ENCODE results near the gene LINS1. TPM values are rescaled to one million over a fixed set of nuclear protein-coding genes. Genes with fewer than 3 reads are reported as not detected.

Gene LINS1
- total RNA-seq, 1 donor from 2014 or later: 14.5 TPM

DNA sequence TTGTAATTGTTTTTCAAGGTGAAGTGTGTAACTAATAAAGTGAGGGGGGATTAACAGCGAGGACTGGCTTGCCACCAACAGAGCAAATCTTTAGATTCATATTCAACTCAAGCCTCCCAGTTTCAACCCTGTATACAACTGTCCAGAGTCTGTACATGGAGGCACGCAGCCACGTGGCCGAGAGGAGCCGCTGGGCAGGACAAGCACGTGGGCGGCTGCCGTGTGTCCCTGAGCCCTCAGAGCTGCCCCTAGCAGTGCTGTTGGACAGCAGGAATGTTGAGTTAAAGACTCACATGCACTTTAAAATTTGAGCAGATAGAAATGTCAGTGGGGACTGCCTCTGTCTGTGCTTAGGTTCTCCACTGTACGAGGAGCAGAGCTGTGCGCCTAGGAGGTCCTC, 29.8 kb upstream of the LINS1 start:
- Histone ChIP-seq H3K9me3 (no peaks in the 10 kb centered on the region), H3K27ac (no peak overlapping the region), H3K27me3 (no peaks in the 10 kb centered on the region), H3K36me3 (peaks cover 0 to 13% of the 10 kb centered on the region in 2 donors), H3K4me3 (no peak overlapping the region), H3K4me1 (no peaks in the 10 kb centered on the region)
- TF ChIP-seq POLR2A (IDR thresholded peaks at IDR 0.05): no peak
- no peak for TF ChIP-seq CTCF (IDR thresholded peaks at IDR 0.05)
- TF ChIP-seq POLR2AphosphoS5 (IDR thresholded peaks at IDR 0.05; ENCODE audit: insufficient read depth in 1 of 2, low read depth in 1 of 2): no peak
- intact Hi-C loops (cut with DNase I): no loop called here
- no peak for DNase-seq (ENCODE audit: extremely low spot score in 2 of 2)

GRCh38 chr15:100628746-100629145, 26.8 kb upstream of the LINS1 start:
- intact Hi-C loops (cut with DNase I): loop anchor here (5.0 kb wide), 2 partner anchors 244 to 379 kb away; no protein-coding TSS in a partner anchor
- Histone ChIP-seq H3K4me3 (no peak overlapping the region), H3K27ac (peak overlapping the region; percentile 61), H3K27me3 (no peaks in the 10 kb centered on the region), H3K9me3 (no peaks in the 10 kb centered on the region), H3K36me3 (peaks cover 0 to 13% of the 10 kb centered on the region in 2 donors), H3K4me1 (peaks cover under 1% of the 10 kb centered on the region)
- DNase-seq (ENCODE audit: extremely low spot score in 2 of 2): no peak
- TF ChIP-seq CTCF (IDR thresholded peaks at IDR 0.05): no peak
- TF ChIP-seq POLR2AphosphoS5 (IDR thresholded peaks at IDR 0.05; ENCODE audit: insufficient read depth in 1 of 2, low read depth in 1 of 2): peak in 1 of 2 donors; percentile 12
- TF ChIP-seq POLR2A (IDR thresholded peaks at IDR 0.05): no peak

DNA sequence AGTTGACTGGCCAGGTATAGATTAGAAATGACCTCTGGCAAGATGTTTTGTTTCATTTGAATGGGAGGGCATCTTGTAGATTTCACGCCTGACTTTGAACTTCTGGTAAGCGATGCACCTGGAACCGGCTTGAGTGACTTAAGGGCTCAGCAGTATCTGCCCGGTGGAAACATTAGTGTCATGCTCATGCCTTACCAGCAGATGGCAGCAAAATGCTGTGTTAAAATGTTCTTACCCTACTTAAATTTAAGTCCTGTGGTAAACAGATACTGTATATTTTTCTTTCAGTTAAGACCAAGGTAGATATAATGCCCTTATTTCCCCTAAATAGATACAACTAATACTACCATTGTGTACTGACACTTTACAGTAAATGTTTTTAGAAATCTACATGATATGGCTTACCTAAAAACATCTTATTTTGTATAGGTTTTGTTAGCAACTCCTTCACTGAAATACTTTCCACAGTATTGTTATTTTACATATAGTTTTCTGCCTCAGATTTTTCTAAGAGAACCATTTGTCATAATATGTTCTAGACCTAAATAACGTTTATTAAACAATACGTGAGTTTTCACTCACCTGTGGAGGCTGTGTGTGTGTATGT, 25.9 kb upstream of the LINS1 start:
- peak in 1 of 2 donors; percentile 31 for TF ChIP-seq POLR2AphosphoS5 (IDR thresholded peaks at IDR 0.05; ENCODE audit: insufficient read depth in 1 of 2, low read depth in 1 of 2)
- no peak for TF ChIP-seq POLR2A (IDR thresholded peaks at IDR 0.05)
- peak; percentile 84 to 93 (median 92) for TF ChIP-seq CTCF (IDR thresholded peaks at IDR 0.05)
- H3K36me3 ChIP-seq: peaks cover 0 to 13% of the 10 kb centered on the region in 2 donors
- no peaks in the 10 kb centered on the region for H3K27me3 ChIP-seq
- H3K4me3 ChIP-seq: no peak overlapping the region
- H3K9me3 ChIP-seq: no peaks in the 10 kb centered on the region
- no peak for DNase-seq (ENCODE audit: extremely low spot score in 2 of 2)
- peaks cover 9% of the 10 kb centered on the region for H3K4me1 ChIP-seq
- H3K27ac ChIP-seq: peak overlapping the region; percentile 61
- intact Hi-C loops (cut with DNase I): loop anchor here (5.0 kb wide), 2 partner anchors 244 to 379 kb away; no protein-coding TSS in a partner anchor

DNA sequence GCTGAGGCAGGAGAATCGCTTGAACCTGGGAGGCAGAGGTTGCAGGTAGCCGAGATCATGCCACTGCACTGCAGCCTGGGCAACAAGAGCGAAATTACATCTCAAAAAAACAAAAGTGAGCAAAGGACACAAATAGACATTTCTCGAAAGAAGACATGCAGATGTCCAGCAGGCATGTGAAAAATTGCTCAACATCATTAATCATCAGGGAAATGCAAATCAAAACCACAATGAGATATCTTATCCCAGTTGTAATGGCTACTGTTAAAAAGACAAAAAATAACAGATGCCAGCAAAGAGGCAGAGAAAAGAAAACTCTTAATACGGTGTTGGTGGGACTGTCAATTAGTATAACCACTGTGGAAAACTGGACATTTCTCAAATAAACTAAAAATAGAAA, 21.3 kb upstream of the LINS1 start:
- intact Hi-C loops (cut with DNase I): no loop called here
- Histone ChIP-seq H3K36me3 (peaks cover 0 to 6% of the 10 kb centered on the region in 2 donors), H3K27me3 (no peaks in the 10 kb centered on the region), H3K27ac (no peak overlapping the region), H3K4me3 (no peak overlapping the region), H3K4me1 (peaks cover 9% of the 10 kb centered on the region), H3K9me3 (no peaks in the 10 kb centered on the region)
- TF ChIP-seq CTCF (IDR thresholded peaks at IDR 0.05) (no peak), POLR2A (IDR thresholded peaks at IDR 0.05) (no peak), POLR2AphosphoS5 (IDR thresholded peaks at IDR 0.05; ENCODE audit: insufficient read depth in 1 of 2, low read depth in 1 of 2) (no peak)
- no peak for DNase-seq (ENCODE audit: extremely low spot score in 2 of 2)

DNA sequence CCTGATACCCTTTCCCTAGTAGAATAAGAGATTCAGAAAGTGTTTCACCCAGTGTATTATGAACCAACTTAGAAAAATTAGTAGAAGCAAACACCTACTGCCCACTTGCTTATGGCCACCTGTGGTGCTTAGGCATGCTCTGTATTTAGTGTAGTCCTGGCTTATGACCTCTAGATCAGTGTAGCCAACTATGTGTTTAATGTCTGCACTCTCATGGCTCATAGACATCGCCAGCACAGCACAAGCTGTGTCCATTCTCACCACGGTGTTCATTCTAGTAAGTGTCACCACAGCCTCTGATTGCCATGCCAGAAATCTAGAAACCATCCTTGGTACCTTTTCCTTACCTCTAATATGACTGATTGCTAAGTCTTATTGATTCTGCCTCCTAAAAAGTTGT, 14.7 kb upstream of the LINS1 start:
- Histone ChIP-seq H3K27me3 (no peaks in the 10 kb centered on the region), H3K4me3 (no peak overlapping the region), H3K4me1 (peaks cover 7% of the 10 kb centered on the region), H3K36me3 (peaks cover 0 to 28% of the 10 kb centered on the region in 2 donors), H3K9me3 (no peaks in the 10 kb centered on the region), H3K27ac (no peak overlapping the region)
- intact Hi-C loops (cut with DNase I): no loop called here
- no peak for TF ChIP-seq POLR2A (IDR thresholded peaks at IDR 0.05)
- no peak for TF ChIP-seq CTCF (IDR thresholded peaks at IDR 0.05)
- TF ChIP-seq POLR2AphosphoS5 (IDR thresholded peaks at IDR 0.05; ENCODE audit: insufficient read depth in 1 of 2, low read depth in 1 of 2): no peak
- no peak for DNase-seq (ENCODE audit: extremely low spot score in 2 of 2)
